ENCODE data around the gene SND1.

GRCh38 chr7:127809261-127809702 lies 157.3 kb downstream of the SND1 start:
- TF ChIP-seq EZH2 (IDR thresholded peaks at IDR 0.05; ENCODE audit: borderline replicate concordance, low read length) (no peak), CTCF (conservative IDR thresholded peaks at IDR 0.05 in 1 of 2, IDR thresholded peaks at IDR 0.05 in 1 of 2; ENCODE audit: extremely low read depth in 1 of 2, insufficient read depth in 1 of 2, low read depth in 1 of 2, low read length in 2 of 2) (no peak)

All from mammary epithelial cell (primary cell).